Measurements from ENCODE around the gene MOB3B.

- TF ChIP-seq CTCF (tag by site-specific recombination; IDR thresholded peaks at IDR 0.05): no peak
- no peak for TF ChIP-seq ZNF175 (tag by site-specific recombination; IDR thresholded peaks at IDR 0.05)
- TF ChIP-seq ZNF202 (tag by site-specific recombination; IDR thresholded peaks at IDR 0.05; ENCODE audit: borderline replicate concordance): no peak
- TF ChIP-seq ZNF239 (tag by site-specific recombination; IDR thresholded peaks at IDR 0.05): no peak
- TF ChIP-seq HOXA7 (CRISPR knock-in tag; IDR thresholded peaks at IDR 0.05; ENCODE audit: borderline replicate concordance): no peak
- no peak for TF ChIP-seq ZNF121 (tag by site-specific recombination; IDR thresholded peaks at IDR 0.05)
- TF ChIP-seq ZNF660 (tag by site-specific recombination; IDR thresholded peaks at IDR 0.05): no peak
- TF ChIP-seq ZNF24 (tag by site-specific recombination; IDR thresholded peaks at IDR 0.05): no peak
- TF ChIP-seq, protein P1, sequence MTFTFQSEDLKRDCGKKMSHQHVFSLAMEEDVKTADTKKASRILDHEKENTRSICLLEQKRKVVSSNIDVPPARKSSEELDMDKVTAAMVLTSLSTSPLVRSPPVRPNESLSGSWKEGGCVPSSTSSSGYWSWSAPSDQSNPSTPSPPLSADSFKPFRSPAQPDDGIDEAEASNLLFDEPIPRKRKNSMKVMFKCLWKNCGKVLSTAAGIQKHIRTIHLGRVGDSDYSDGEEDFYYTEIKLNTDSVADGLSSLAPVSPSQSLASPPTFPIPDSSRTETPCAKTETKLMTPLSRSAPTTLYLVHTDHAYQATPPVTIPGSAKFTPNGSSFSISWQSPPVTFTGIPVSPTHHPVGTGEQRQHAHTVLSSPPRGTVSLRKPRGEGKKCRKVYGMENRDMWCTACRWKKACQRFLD (tag by site-specific recombination; IDR thresholded peaks at IDR 0.05): no peak
- no peak for TF ChIP-seq PRDM4 (tag by site-specific recombination; IDR thresholded peaks at IDR 0.05)
These were observed 88.5 kb downstream of the MOB3B start for GRCh38 chr9:27440888-27441740.

Data from HEK293 (cell line).